HG02943 (cell line): ENCODE data around the gene SMIM32.

Experiments
- ATAC-seq: cut with Tn5 transposase; IDR thresholded peaks from one replicate; pipeline ENCODE4 v1.9.1; 2021; ENCODE audit warnings: mild to moderate bottlenecking, low read depth, moderate library complexity; ENCODE audit not compliant: unreplicated experiment

SMIM32 gene

GRCh38 chr5:136208916-136209315 is 16.0 kb upstream of the SMIM32 start:
- ATAC-seq = no peak

- ATAC-seq = no peak
Measured at GRCh38 chr5:136207631-136208030, 14.7 kb upstream of the SMIM32 start.

DNA sequence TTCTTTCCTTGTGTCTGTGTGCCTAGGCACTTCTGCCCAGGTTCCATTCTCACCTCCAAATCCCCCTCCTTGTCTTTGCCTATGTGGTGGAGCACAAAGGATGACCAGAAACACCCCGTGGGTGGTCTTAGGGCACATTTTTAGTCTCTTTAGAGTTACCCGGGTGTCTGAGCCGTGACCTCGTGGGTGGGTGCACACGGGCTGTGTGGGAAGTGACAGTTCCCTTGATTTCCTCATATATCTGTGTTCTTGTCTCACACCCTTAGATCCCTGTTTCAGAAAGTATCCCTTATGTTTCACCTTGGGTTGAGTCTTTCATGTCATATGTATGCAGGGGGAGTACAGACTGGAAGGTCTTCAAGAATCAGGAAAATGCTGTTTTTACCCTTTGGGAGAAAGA is 13.4 kb upstream of the SMIM32 start:
- no peak for ATAC-seq

DNA sequence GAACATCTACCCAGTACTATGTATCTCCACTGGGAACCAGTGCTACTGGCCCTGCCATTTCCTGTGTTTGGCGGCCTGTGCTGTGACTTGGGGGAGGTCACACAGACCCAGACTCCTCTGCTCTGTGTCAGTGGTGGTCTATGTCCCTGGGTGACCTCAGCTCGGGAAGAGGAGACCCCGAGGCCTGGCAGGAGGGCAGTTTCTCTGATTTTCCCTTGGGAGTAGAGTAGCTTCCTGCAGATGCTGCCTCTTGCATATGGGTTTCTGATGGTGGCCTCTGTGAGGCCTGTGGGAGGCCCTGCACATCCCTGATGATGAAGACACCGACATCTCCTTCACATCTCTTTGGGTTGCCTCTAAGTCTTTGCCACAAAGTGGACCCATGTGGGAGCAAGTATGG is 13.0 kb upstream of the SMIM32 start:
- ATAC-seq = no peak

GRCh38 chr5:136205061-136205702 is 12.2 kb upstream of the SMIM32 start:
- no peak for ATAC-seq

- ATAC-seq = no peak
Measured at GRCh38 chr5:136203303-136203922, 10.5 kb upstream of the SMIM32 start.

GRCh38 chr5:136202469-136203205 is 9.7 kb upstream of the SMIM32 start:
- ATAC-seq = no peak

DNA sequence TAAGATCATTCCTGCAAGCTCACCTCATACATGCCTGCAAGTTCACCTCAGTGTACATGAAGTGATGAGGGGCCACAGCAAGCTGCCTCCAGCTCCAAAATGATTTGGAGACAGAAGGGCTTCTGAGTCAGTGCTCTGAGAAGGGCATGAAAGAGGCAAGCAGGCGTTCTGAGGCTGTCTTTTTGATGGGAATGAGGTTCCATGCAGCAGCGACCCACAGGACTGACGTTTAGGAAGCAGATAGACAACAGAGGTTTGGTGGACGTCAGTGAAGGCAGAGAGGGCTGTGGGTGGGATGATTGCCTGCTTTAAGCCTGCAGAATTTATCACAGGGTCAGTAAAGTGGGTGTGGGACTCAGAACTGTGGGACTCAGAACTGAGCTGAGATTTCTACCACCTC is 8.9 kb upstream of the SMIM32 start:
- ATAC-seq = no peak

- ATAC-seq = no peak
Measured at GRCh38 chr5:136200761-136201160, 7.8 kb upstream of the SMIM32 start.

DNA sequence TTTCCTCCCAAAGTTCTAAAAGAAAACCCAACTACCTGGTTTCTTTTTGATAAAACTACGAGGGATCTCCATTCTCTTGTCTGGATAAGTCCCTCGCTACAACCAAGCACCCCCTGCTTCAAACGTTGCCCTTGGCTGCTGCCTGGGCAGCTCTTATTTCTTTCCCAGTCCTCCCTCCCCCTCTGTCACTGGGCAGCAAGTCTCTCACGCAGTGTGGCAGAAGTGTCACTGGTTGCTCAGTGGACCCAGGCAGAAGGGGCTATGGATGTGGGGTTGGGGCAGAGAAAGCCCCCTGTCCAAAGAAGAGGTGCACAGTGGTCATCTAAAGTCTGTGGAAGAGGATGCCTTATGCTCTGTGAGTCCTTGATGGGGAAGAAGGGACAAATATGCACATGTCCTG is 7.2 kb upstream of the SMIM32 start:
- ATAC-seq = no peak

- no peak for ATAC-seq
Measured at GRCh38 chr5:136199408-136199807, 6.4 kb upstream of the SMIM32 start.

GRCh38 chr5:136198453-136198852 is 5.5 kb upstream of the SMIM32 start:
- no peak for ATAC-seq

DNA sequence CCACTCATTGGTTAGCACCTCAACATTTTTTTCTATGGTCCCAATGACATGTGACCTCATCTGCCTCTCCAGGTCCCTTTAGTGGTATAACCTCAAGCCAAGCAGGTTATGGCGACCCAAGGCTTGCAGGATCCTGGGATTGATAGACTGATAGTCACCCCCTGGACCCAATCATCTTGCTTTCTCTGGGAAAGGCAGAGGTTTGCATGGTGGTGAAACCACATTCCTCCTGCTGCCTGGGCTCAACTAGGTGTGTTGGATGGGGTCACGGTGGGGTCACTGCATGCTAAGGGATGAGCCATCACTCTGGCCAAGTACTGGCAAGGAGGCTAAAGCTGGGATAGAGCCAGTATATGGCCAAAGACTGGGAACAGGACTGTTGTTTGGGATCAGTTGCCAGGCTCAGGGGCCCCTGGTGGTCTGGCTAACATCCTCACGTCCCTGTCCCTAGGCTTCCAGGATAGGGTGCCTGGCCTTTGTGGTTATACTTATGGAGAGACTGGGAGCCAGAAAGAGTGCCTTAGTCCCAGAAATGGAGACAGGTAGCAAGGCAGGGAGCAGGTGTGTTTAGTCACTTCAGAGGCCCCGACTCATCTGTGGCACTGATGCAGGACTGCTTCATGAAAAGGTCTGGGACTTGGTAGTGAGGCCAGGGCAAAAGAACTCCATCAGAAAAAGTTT is 4.6 kb upstream of the SMIM32 start:
- no peak for ATAC-seq

DNA sequence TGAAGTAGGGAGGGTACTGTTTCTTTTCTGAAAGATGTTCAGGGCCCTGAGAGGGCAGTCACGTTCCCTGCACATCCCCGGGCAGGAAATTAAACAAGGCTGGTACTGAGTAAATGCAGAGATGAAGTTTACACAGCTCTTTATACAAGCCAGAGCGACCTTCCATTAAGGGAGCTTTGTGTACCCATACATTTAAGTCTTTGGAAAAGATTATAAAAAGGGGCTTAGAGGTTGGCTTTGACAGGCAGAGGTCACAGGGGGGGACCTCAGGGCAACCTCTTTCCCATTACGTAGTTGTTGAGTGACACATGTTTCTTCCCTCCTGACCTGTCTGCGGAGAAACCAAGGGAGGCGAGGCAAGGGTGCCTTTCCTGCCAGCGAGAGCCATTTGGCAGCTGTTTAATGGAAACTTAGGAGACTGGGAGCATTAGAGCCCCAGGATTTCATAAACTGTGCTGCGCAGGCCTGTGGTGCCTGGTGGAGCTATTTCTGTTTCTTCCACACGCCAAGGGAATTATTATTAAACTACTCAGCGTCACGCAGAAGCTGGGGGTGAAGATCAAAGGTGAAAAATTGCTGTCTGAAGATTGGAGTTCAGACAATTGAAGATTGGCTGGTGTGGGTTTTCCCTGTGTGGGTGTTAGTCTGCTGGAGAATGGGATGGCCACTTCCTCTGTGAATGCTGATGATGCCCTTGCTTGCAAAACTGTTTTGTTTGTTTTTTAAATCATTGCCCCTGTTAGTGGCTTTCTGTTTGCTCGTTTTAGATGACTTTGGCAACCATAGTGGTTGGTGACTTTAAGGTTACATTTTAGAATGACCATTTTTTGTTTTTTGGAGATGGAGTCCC is 3.2 kb upstream of the SMIM32 start:
- no peak for ATAC-seq

- no peak for ATAC-seq
Measured at GRCh38 chr5:136194576-136194975, 1.6 kb upstream of the SMIM32 start.

GRCh38 chr5:136193322-136193935 is 467 bp upstream of the SMIM32 start:
- ATAC-seq = no peak

DNA sequence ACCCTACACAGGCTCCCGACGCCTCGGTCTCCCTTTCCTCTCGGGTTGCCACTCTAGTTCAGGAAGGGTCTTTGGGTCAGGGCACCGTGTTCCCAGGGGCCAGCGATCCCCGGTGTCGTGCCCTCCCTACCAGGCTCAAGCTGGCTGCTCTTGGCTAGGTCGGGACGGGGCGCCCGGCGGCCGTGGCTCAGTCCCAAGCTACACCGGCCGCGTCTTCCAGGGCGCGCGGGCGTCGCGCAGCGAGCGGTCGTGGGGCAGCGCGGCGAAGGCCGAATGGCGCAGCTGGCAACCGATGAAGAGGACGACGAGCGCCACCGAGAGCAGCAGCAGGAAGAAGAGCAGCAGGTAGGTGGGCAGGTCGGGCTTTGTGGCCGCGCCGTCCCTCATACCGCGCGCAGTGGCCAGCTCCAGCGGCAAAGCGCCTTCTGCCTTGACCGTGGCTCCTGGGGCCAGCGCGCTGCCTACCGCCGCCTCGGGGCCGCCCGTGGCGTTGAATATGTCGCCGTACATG is 892 bp downstream of the SMIM32 start:
- ATAC-seq = no peak

DNA sequence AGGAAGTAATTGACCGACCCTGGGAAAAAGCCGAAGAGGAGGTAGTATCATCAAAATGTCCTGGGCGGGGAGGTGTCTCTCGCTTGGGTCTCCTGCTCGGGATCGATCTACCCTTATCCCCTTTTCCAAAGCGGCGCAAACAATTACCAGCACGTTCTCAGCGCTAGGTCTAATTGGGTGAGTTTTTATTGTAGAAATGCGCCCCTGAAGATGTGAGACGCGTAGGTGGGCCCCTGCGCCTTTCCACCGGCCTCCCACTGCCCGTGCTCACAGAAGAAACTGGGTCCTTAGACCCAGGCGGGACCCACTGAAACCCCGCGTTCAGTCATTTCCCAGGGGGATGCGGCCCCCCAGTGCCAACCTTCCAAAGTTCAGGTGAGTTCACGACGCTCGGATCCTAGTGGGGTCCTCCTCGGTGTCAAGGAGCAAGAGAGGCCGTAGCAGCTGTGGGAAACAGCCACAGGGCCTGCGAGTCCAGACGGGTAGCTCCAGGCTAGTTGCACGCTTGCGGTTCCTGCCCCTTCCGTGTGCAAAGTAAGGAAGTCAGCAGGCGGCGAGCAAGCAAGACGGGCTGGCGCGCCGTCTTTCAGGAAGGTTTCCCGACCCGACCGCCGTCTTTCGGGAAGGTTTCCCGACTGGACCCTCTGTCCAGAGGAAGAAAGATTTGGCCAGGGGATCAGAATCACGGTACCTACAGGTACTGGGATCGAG is 1.5 kb downstream of the SMIM32 start:
- no peak for ATAC-seq

DNA sequence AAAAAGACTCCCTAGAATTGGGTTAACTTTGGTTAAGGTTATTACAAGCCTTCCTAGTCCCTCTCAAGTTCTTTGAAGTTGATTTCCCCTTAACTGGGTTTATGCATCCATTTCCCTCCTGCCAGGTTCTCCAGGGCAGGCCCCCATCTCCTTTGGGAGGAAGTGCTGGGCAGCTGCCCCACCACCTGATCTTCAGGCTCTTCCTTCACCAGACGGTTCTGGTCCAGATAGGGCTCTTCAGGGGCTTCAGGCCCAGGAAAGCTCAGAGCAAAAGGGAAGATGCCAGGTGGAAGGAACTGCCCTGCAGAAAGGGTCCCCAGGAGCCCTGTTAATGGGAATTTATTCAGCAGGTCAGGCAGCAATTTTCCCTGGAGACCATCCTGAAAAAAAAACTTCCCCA is 2.1 kb downstream of the SMIM32 start:
- ATAC-seq = no peak
